Dedifferentiated amniotic fluid mesenchymal stem cell (primary cell): ENCODE measurements around the gene ROM1.
"Not testable (repeated sequence)": the region's sequence is repeated elsewhere in the genome, so short reads cannot be mapped to it uniquely, and the experiment has no call there.

ENCODE experiments used
- DNase-seq: peaks from one replicate; pipeline ENCODE4 v3.0.0-alpha.2; 2016; ENCODE audit errors: extremely low spot score

ROM1 gene

DNA sequence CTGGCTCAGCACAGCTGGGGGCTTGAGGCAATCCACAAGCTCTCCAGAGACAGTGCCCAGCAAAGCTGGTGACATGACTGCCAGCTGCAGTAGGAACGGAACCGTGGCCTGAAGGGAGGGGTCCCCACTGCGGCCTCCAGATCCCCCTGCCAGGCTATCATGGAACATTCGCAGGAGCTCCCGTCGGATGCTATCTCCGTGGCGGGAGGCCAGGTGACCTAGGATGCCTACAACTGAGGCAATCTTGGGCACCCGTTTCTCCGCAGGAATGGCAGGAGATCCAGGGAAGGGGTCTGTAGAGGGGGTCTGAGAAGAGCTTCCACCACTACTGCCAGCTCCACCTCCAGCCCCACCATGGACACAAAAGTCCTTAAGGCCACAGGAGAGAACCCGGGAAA, 35.9 kb downstream of the ROM1 start:
- no peak for DNase-seq

DNA sequence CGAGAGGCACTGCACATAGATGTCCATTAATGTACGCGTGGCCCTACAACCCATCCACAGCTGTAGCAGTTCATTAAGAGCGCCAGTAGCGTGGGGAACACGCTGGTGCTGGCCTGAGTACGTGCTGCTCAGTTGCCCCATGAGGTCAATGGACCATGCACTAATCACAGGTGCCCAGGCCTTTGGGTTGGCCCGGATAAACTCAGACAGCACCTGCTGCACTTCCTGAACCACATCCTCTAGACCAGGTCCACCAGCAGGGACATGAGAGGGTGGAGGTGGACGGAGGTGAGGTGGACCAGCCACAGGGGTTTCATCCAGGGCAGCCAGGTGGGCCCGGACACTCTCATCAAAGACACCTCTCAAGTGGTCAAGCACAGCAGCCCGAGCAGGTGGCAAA, 36.4 kb downstream of the ROM1 start:
- DNase-seq = no peak

DNA sequence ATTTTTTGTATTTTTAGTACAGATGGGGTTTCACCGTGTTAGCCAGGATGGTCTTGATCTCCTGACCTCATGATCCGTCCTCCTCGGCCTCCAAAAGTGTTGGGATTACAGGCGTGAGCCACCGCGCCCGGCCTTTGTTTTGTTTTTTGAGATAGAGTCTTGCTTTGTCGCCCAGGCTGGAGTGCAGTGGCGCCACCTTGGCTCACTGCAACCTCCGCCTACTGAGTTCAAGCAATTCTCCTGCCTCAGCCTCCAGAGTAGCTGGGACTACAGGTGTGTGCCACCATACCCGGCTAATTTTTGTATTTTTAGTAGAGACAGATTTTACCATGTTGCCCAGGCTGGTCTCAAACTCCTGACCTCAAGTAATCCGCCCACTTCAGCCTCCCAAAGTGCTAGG, 37.2 kb downstream of the ROM1 start:
- not testable (repeated sequence) for DNase-seq

DNA sequence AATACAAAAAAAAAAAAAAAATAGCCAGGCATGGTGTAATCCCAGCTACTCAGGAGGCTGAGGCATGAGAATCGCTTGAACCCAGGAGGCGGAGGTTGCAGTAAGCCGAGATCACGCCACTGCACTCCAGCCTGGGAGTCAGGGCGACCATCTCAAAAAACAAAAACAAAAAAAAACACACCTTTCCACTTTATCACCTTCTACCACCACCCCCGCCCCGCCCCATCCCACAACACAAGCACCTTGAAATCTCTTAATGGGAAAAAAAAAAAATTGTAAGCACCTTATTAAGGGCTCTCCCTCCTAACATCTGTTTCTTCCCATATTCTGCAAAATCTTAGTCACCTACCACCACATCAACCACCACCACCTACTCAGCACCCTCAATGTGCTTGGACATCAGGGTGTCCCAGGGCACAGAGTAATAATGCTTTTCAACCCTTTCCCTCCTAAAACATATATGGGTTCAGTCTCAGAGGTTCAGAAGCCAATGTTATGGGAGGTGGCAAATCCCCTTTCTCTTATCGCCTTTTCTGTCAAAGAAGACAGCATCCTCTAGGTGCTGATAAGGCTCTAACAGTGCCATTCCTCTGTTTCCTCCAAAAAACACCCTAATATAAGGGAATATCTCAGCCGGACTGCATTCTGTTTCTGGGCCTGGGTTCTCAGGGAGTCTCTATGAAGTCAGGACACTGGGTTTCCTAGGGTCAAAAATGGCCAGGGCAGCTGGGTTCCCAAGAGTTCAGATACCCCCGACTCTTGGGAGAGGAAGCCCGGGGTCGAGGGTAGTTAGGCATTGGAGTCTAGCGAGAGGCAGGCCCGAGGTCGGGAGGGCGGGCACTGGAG, 39.3 kb downstream of the ROM1 start:
- no peak for DNase-seq

DNA sequence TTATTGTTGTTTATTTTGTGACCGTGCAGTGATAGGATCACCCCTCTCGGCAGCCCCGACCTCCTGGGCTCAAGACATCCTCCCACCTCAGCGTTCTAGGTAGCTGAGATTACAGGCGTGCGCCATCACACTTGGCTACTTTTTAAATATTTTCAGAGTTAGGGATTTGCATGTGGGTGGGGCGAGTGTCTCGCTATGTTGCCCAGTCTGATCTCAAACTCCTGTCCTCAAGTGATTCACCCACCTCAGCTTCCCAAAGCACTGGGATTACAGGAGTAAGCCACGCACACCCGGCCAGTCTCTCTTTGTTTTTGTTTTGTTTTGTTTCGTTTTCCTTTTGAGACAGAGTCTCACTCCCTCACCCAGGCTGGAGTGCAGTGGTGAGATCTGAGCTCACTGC, 41.2 kb downstream of the ROM1 start:
- DNase-seq = no peak

DNA sequence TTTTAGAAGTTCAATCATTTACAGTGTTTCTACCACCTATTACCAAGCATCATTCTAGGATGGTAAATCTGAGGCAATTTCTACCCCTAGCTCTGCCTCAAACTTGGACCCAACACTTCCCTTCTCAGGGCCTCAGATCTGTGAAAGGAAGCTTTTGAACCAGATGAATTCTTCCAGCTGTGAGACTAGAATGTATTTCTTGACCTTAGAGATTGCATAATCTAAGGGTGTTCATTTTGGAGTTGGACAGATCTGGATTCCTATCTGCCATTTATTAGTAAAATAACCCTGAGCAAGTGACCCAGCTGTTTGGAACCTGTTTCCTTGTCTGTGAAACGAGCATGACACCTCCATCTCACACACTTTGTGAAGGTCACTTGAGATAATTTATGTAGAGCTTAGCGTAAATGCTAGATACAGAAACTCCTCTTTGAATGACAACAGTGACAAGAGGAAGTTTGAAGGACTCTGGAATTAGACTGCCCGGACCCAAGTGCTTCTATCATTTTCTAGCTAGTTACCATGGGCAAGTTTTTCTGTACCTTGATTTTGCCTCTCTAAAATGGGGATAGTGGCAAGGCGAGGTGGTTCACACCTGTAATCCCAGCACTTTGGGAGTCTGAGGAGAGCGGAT, 43.9 kb downstream of the ROM1 start:
- DNase-seq = no peak

DNA sequence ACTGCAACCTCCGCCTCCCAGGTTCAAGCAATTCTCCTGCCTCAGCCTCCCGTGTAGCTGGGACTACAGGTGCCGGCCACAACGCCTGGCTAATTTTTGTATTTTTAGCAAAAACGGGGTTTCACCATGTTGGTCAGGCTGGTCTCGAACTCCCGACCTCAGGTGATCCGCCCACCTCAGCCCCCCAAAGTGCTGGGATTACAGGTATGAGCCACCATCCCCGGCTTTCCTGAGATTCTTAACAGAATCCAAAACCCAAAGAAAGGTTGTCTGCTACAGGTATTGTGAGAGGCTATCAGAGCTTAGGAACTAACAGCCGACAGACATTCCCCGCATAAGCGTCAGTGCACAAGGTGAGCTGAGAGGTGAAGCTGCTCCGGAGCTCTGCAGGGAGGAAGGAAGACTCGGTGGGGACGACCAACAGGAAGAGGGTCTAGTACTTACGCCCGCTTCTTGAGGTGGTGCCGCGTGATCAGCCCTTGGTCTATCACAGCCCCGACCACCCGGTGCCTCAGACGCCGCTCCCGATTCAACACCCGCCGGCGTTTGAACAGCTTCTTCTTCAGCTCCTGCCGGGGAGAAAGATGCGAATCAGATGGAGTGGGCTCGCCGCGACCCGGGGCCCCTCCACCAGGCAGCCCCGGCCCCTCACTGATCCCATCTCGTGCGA, 51.5 kb downstream of the ROM1 start:
- DNase-seq = no peak
